Body of pancreas (tissue), 4 donors: ENCODE results near the gene PPIH. TPM values are rescaled to one million over a fixed set of nuclear protein-coding genes. Genes with fewer than 3 reads are reported as not detected.
A peak's percentile ranks its signal among the peaks of the same experiment; 100 is the strongest.

Experiments
- ATAC-seq: fragments of 150-250 bp; one replicate; pipeline ENCODE4 v1.9.1; 2016
- DNase-seq, 4 donors: peaks; one replicate each; pipeline ENCODE4 v3.0.0-alpha.2; 2019
- H3K27ac ChIP-seq, 4 donors: fragments of 200-600 bp; sonication (generic); 1 replicate in 3 of 4; 2 replicates in 1 of 4; pipeline versions ENCODE4 v1.5.1 to v1.6.1; 2016 to 2019; ENCODE audit warnings: mild to moderate bottlenecking in 1 of 4, mixed read lengths in 1 of 4, moderate library complexity in 1 of 4
- H3K27me3 ChIP-seq, 2 donors: fragments of 200-600 bp; sonication (generic); one replicate each; pipeline ENCODE4 v1.6.0; 2016; ENCODE audit warnings: mild to moderate bottlenecking in 1 of 2
- H3K36me3 ChIP-seq, 2 donors: fragments of 200-600 bp; sonication (generic); replicated peaks in 1 of 2; 2 replicates each; pipeline ENCODE4 v1.5.1; 2016; ENCODE audit warnings: low read depth in 2 of 2; ENCODE audit not compliant: insufficient read depth in 1 of 2
- H3K4me1 ChIP-seq: fragments of 200-600 bp; sonication (generic); one replicate; pipeline ENCODE4 v1.6.0; 2016
- H3K4me3 ChIP-seq, 2 donors: fragments of 200-600 bp; sonication (generic); 1 replicate in 1 of 2; 2 replicates in 1 of 2; pipeline ENCODE4 v1.5.1; 2016 to 2019
- H3K9me3 ChIP-seq, 3 donors: fragments of 200-600 bp; sonication (generic); 1 replicate in 2 of 3; 2 replicates in 1 of 3; pipeline ENCODE4 v1.5.1; 2016
- CTCF ChIP-seq, 7 experiments: fragments of 450-650 bp in 4 of 7; fragments of 200-600 bp in 3 of 7; sonication (generic) in 3 of 7; IDR thresholded peaks; one replicate each; pipeline ENCODE4 v1.5.1; 2016 to 2019; ENCODE audit warnings: antibody characterized with exemption in 7 of 7
- POLR2A ChIP-seq, 3 donors: fragments of 450-650 bp; IDR thresholded peaks; one replicate each; pipeline ENCODE4 v1.6.1; 2016; ENCODE audit warnings: antibody characterized with exemption in 3 of 3, mild to moderate bottlenecking in 2 of 3
- WGBS, 2 donors: methylation state at CpG; one replicate each; pipeline ENCODE4 v1.1.5; 2017; 5-methylcytosine and 5-hydroxymethylcytosine counted together
- intact Hi-C: fragments of 100-400 bp; cut with DNase I; formaldehyde crosslinking; loops from one replicate; pipeline ENCODE4 v1.15.1; 2023
- total RNA-seq, 2 donors: library from RNA; depleted of rRNA; stranded (reverse); fragments of >200 nt; gene quantifications; one replicate each; pipeline ENCODE4 v1.1.0, GENCODE V29; 2016

The PPIH gene
- total RNA-seq, 2 donors from 2014 or later = 4.6 to 7.8 TPM

- DNase-seq (no peak), ATAC-seq (no peak)
- no peak overlapping the region for H3K4me3 ChIP-seq
- no peaks in the 10 kb centered on the region for H3K27me3 ChIP-seq
- 91 to 97% methylated on average over 3 of the region's 3 CpGs for WGBS, 2 donors
- no peaks in the 10 kb centered on the region for H3K36me3 ChIP-seq
- no peak for TF ChIP-seq POLR2A (IDR thresholded peaks at IDR 0.05)
- TF ChIP-seq CTCF (IDR thresholded peaks at IDR 0.05) = no peak
- no peak overlapping the region for H3K27ac ChIP-seq
- H3K9me3 ChIP-seq = no peaks in the 10 kb centered on the region
- intact Hi-C loops = loop anchor here (10.0 kb wide), 1 partner anchor 88 kb away; the partner anchor contains the start of genes C1orf50 and P3H1
- peaks cover 16% of the 10 kb centered on the region for H3K4me1 ChIP-seq
These were observed 18.4 kb downstream of the PPIH start for GRCh38 chr1:42676534-42677087.

- Histone ChIP-seq H3K4me3 (no peak overlapping the region), H3K36me3 (no peaks in the 10 kb centered on the region), H3K4me1 (peaks cover 29% of the 10 kb centered on the region), H3K27ac (no peak overlapping the region), H3K9me3 (no peaks in the 10 kb centered on the region), H3K27me3 (no peaks in the 10 kb centered on the region)
- 83 to 87% methylated on average over 10 of the region's 10 CpGs for WGBS, 2 donors
- DNase-seq (no peak), ATAC-seq (no peak)
- intact Hi-C loops = loop anchor here (10.0 kb wide), 1 partner anchor 85 kb away; the partner anchor contains the start of genes C1orf50 and P3H1
- TF ChIP-seq CTCF (IDR thresholded peaks at IDR 0.05) (no peak), POLR2A (IDR thresholded peaks at IDR 0.05) (no peak)
These were observed 21.3 kb downstream of the PPIH start for GRCh38 chr1:42679364-42679983.

GRCh38 chr1:42680055-42680454 lies 21.8 kb downstream of the PPIH start:
- DNase-seq = no peak
- no peaks in the 10 kb centered on the region for H3K36me3 ChIP-seq
- no peak for TF ChIP-seq CTCF (IDR thresholded peaks at IDR 0.05)
- no peak for TF ChIP-seq POLR2A (IDR thresholded peaks at IDR 0.05)
- H3K27ac ChIP-seq = no peak overlapping the region
- peak overlapping the region in 1 of 2 donors; percentile 88 for H3K4me3 ChIP-seq
- H3K27me3 ChIP-seq = no peaks in the 10 kb centered on the region
- H3K4me1 ChIP-seq = peaks cover 35% of the 10 kb centered on the region
- no peak for ATAC-seq
- intact Hi-C loops = no loop called here
- WGBS, 2 donors = 57 to 70% methylated on average over 2 of the region's 2 CpGs
- no peaks in the 10 kb centered on the region for H3K9me3 ChIP-seq

GRCh38 chr1:42680921-42681683 lies 22.9 kb downstream of the PPIH start:
- Histone ChIP-seq H3K4me1 (peaks cover 46% of the 10 kb centered on the region), H3K36me3 (no peaks in the 10 kb centered on the region), H3K27me3 (no peaks in the 10 kb centered on the region), H3K27ac (peak overlapping the region; percentile 57 to 94 (median 88)), H3K4me3 (peak overlapping the region; percentile 7 to 88), H3K9me3 (no peaks in the 10 kb centered on the region)
- WGBS, 2 donors = 2 to 5% methylated on average over 18 of the region's 18 CpGs
- intact Hi-C loops = no loop called here
- ATAC-seq (no peak), DNase-seq (no peak)
- no peak for TF ChIP-seq POLR2A (IDR thresholded peaks at IDR 0.05)
- TF ChIP-seq CTCF (IDR thresholded peaks at IDR 0.05) = no peak
